HG03025 (cell line): Measurements from ENCODE around the gene ZDHHC11B.

Experiments
- ATAC-seq: cut with Tn5 transposase; IDR thresholded peaks from one replicate; pipeline ENCODE4 v1.9.1; 2021; ENCODE audit warnings: mild to moderate bottlenecking, moderate library complexity; ENCODE audit not compliant: unreplicated experiment, low FRiP score

The ZDHHC11B gene

DNA sequence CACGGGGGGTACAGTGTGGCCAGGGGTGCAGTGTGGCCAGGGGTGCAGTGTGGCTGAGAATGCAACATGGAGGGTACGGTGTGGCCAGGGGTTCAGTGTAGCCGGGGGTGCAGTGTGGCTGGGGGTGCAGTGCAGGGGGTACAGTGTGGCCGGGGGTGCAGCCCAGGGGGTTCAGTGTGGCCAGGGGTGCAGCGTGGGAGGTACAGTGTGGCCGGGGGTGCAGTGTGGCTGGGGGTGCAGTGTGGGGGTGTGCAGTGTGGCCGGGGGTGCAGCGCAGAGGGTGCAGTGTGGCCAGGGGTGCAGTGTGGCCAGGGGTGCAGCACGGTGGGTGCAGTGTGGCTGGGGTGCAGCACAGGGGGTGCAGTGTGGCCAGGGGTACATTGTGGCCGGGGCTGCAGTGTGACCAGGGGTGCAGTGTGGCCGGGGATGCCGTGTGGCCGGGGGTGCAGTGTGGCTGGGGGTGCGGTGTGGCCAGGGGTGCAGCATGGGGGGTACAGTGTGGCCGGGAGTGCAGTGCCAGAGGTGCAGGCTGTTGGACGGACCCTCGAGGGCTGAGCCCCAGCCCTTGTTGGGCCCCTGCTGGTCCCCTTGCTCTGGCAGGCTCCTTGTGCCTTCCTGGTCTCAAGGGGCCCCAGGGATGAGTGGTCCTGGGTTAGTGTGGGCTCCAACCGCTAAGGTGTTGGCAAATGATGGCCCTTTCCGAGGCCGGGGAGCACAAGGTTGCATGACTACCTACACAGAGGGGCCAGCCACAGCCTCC lies 109.2 kb downstream of the ZDHHC11B start:
- no peak for ATAC-seq

DNA sequence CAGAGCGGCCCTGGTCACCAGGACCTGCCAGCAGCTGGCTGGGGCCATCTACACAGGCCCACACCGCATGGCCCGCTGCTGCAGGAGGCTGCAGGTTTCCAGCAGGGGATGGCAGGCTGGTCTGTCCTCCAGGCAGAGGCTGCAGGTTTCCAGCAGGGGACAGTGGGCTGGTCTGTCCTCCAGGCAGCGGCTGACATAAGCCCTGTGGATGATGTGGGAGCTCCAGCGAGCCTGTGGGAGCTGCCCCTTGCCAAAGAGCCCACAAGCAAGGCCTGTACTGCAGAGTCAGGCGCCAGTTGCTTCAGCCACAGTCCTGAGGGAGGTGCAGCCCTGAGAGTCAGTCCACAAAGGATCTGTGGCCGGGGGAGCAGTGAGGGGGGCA lies 109.9 kb downstream of the ZDHHC11B start:
- ATAC-seq, result no peak

- no peak for ATAC-seq
These were observed 110.5 kb downstream of the ZDHHC11B start for GRCh38 chr5:673831-674629.

- ATAC-seq, result no peak
These were observed 111.2 kb downstream of the ZDHHC11B start for GRCh38 chr5:673161-673830.

GRCh38 chr5:672329-673160 lies 112.0 kb downstream of the ZDHHC11B start:
- ATAC-seq, result no peak

- ATAC-seq, result no peak
These were observed 112.8 kb downstream of the ZDHHC11B start for GRCh38 chr5:671459-672328.

GRCh38 chr5:670396-671270 lies 113.9 kb downstream of the ZDHHC11B start:
- ATAC-seq, result no peak

DNA sequence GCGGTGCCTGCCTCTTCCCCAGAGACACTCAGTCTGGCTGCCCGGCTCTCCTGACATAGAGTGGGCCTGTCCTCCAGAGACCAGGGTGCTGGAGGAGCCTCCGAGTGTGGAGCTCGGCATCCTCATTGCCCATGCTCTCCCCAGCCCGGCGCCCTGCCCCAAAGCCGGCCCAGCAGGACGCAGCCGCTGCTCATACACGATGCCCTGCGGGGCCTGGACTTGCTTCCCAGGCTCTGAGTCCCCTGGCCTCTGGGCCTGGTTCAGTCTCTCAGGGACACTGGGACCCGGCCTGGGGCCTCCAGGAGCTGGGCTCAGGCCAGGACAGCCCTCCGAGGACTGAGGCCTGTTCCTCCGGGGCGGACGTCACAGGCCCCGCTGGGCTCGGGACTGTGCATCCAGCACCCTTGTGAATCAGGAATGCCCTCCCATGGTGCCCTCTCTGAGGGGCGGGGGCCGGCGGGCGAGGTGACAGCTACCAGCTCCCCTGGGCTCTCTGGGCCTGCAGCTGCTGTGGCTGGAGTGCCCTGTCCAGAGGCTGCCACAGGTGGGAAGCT lies 114.6 kb downstream of the ZDHHC11B start:
- no peak for ATAC-seq

DNA sequence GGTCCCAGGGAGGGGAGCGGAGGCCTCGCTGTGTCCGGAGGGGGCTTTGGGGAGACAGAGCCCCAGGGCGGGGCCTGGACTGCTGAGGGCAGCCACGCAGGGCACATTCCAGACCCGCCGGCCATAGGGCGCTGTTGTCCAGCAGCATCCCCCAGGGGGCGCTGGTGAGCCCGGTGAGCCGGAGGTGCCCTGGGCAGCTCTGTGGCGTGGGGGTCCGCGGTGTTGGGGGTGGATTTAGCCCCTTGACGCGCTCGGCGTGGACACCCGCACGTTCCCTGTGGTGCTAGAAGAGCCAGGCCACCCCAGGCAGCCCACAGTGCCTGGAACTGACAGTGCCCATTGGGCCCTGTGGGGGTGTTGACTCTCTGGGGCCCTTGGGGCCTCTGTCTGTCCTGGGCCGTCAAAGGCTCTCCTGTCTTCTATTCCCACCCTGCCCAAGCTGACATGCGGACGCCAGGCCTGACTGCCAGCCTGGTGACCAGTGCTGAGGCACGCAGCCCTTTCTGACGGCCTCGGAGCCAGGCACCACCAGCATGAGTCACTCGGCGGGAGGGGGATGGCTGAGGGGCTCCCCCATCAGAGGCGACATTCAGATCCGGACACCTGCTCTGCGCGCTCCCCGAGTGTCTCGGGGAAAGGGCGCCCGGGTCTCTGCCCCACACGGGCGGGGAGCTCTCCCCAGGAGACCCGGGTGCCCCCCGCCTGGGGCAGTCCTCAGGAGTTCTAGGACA lies 115.3 kb downstream of the ZDHHC11B start:
- no peak for ATAC-seq

DNA sequence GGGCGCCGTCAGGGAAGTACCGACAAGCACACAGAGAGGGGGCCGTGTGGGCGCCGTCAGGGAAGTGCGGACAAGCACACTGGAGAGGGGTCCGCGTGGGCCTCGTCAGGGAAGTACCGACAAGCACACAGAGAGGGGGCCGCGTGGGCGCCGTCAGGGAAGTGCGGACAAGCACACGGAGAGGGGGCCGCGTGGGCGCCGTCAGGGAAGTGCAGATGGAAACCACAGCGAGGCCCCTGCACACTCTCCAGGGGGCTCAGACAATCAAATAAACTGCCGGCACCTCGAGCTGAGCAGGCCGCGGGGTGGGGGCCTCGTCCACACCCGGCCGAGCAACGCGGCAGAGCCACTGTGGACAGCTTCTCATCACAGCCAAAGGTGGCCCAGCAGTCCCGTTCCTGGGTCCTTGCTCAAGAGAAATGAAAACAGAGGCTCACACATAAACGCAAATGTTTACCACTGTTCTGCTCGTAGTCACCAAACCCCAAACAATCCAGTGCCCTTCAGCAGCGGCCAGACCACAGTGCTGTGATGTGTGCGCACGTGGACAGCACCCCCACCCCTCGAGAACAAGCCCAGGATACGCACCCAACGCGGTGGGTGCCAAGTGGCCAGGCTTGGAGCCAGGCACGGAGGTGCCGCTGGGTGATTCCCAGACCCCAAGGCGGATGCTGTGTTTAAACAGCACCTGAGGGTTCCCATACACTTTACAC lies 116.1 kb downstream of the ZDHHC11B start:
- ATAC-seq, result no peak

- ATAC-seq, result no peak
These were observed 117.6 kb downstream of the ZDHHC11B start for GRCh38 chr5:666816-667498.

GRCh38 chr5:665956-666711 lies 118.4 kb downstream of the ZDHHC11B start:
- ATAC-seq, result no peak

DNA sequence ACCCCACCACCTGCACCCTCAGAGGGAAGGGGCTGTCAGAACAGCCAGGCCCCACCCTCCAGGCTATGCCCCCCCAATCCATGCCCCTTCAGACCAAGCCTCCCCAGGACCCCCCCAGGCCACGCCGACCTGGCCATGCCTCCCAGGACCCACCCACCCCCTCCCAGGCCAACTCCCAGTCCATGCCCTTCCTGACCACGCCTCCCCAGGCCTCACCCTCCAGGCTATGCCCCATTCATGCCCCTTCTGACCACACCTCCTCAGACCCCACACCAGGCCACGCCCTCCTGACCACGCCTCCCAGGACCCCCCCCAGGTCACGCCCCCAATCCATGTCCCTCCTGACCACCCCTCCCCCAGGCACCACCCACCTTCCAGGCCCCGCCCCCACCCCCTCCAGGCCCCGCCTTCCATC lies 119.0 kb downstream of the ZDHHC11B start:
- no peak for ATAC-seq

GRCh38 chr5:664994-665360 lies 119.6 kb downstream of the ZDHHC11B start:
- no peak for ATAC-seq

DNA sequence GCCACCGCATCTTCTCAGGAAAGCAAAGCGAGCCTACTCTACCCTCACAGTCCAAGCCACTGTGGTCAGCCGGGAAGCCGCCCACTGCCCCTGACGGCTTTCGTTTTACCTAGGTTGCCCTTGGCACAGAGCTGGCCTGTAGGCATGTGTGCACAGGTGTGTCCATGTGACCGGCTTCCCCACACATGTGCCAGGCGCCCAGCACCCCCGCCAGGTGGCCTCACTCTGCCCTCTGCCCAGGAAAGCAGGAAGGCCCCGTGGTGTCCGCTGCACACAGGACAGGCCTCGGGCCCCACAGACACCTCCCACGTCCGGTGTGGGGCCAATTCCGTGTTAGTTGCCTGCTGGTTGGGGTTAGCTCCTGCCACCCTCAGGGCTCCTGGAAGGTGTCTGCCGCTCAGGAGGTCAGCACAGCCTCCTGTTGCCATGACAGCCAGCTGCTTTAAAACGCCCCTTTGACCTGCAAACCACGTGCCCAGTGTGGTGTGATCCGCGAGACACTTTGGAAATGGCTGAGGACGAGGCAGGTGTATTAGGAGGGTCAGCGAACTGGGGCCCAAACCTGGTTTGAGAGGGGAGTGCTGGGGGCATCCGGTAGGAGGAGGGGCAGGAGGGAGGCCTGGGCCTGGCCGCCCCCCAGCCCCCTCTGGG lies 120.1 kb downstream of the ZDHHC11B start:
- ATAC-seq, result no peak
